Thyroid gland (tissue), 4 donors: ENCODE measurements around the gene ATMIN. TPM values are rescaled to one million over a fixed set of nuclear protein-coding genes. Genes with fewer than 3 reads are reported as not detected.
A peak's percentile ranks its signal among the peaks of the same experiment; 100 is the strongest.

ENCODE experiments used
- DNase-seq, 2 donors: peaks; one replicate each; pipeline ENCODE4 v3.0.0-alpha.2; 2019
- H3K27ac ChIP-seq, 3 donors: fragments of 200-600 bp; sonication (generic); 1 replicate in 2 of 3; 2 replicates in 1 of 3; pipeline ENCODE4 v1.5.1; 2016 to 2019; ENCODE audit warnings: mild to moderate bottlenecking in 1 of 3, moderate library complexity in 1 of 3
- H3K27me3 ChIP-seq: fragments of 200-600 bp; sonication (generic); one replicate; pipeline ENCODE4 v1.5.1; 2019
- H3K36me3 ChIP-seq, 2 donors: fragments of 200-600 bp; sonication (generic); one replicate each; pipeline ENCODE4 v1.5.1; 2016 to 2019
- H3K4me1 ChIP-seq, 2 donors: fragments of 200-600 bp; sonication (generic); one replicate each; pipeline ENCODE4 v1.5.1; 2017 to 2019
- H3K4me3 ChIP-seq, 3 donors: fragments of 200-600 bp; sonication (generic); replicated peaks in 1 of 3; 1 replicate in 2 of 3; 2 replicates in 1 of 3; pipeline ENCODE4 v1.5.1; 2016; ENCODE audit warnings: mild to moderate bottlenecking in 1 of 3
- H3K9me3 ChIP-seq: fragments of 200-600 bp; sonication (generic); one replicate; pipeline ENCODE4 v1.5.1; 2017
- CTCF ChIP-seq, 6 experiments: fragments of 200-600 bp in 3 of 6; fragments of 450-650 bp in 3 of 6; sonication (generic) in 3 of 6; IDR thresholded peaks; one replicate each; pipeline ENCODE4 v1.5.1; 2016 to 2019; ENCODE audit warnings: antibody characterized with exemption in 6 of 6, mild to moderate bottlenecking in 2 of 6, inconsistent platforms in 1 of 6, moderate library complexity in 1 of 6
- POLR2A ChIP-seq, 2 donors: fragments of 450-650 bp; IDR thresholded peaks; one replicate each; pipeline ENCODE4 v1.6.1; 2017; ENCODE audit warnings: antibody characterized with exemption in 2 of 2, mild to moderate bottlenecking in 2 of 2, moderate library complexity in 1 of 2
- WGBS, 2 donors: methylation state at CpG; one replicate each; pipeline ENCODE4 v1.1.5; 2017; 5-methylcytosine and 5-hydroxymethylcytosine counted together
- intact Hi-C: fragments of 100-400 bp; cut with DNase I; formaldehyde crosslinking; loops from one replicate; pipeline ENCODE4 v1.15.1; 2023
- total RNA-seq, 4 donors: library from RNA; depleted of rRNA; stranded (reverse); fragments of >200 nt; gene quantifications; one replicate each; pipeline ENCODE4 v1.2.3, GENCODE V29; 2016

Gene ATMIN
- total RNA-seq, 4 donors from 2014 or later, result 49.2 to 57.6 (median 53.3) TPM

- no peak overlapping the region for H3K27ac ChIP-seq
- intact Hi-C loops, result loop anchor here (5.0 to 10.0 kb wide), 2 partner anchors 47 to 155 kb away; partner anchors contain the start of gene C16orf46
- H3K9me3 ChIP-seq, result no peaks in the 10 kb centered on the region
- no peaks in the 10 kb centered on the region for H3K36me3 ChIP-seq
- H3K4me1 ChIP-seq, result no peaks in the 10 kb centered on the region
- DNase-seq, result no peak
- H3K27me3 ChIP-seq, result no peaks in the 10 kb centered on the region
- no peak for TF ChIP-seq CTCF (IDR thresholded peaks at IDR 0.05)
- no peak for TF ChIP-seq POLR2A (IDR thresholded peaks at IDR 0.05)
- no peak overlapping the region for H3K4me3 ChIP-seq
- 91 to 96% methylated on average over 11 of the region's 11 CpGs for WGBS, 2 donors
Observed at GRCh38 chr16:81029930-81030604, 5.6 kb upstream of the ATMIN start.

- no peak for TF ChIP-seq POLR2A (IDR thresholded peaks at IDR 0.05)
- TF ChIP-seq CTCF (IDR thresholded peaks at IDR 0.05), result no peak
- H3K27me3 ChIP-seq, result no peaks in the 10 kb centered on the region
- peak; percentile 27 to 50 for DNase-seq
- 0 to 2% methylated on average over 9 to 26 of the region's 80 CpGs for WGBS, 2 donors
- peak overlapping the region; percentile 38 to 64 (median 59) for H3K4me3 ChIP-seq
- peak overlapping the region in 2 of 3 donors; percentile 28 to 51 for H3K27ac ChIP-seq
- no peaks in the 10 kb centered on the region for H3K9me3 ChIP-seq
- H3K4me1 ChIP-seq, result peaks cover 24 to 31% of the 10 kb centered on the region in 2 donors
- intact Hi-C loops, result loop anchor here (10.0 kb wide), 1 partner anchor 149 kb away; no protein-coding TSS in a partner anchor
- H3K36me3 ChIP-seq, result no peaks in the 10 kb centered on the region
Observed at GRCh38 chr16:81035975-81036750, 521 bp downstream of the ATMIN start.

GRCh38 chr16:81036751-81037350 is 1.2 kb downstream of the ATMIN start:
- no peaks in the 10 kb centered on the region for H3K9me3 ChIP-seq
- TF ChIP-seq POLR2A (IDR thresholded peaks at IDR 0.05) (no peak), CTCF (IDR thresholded peaks at IDR 0.05) (no peak)
- WGBS, 2 donors, result 24 to 27% methylated on average over 10 of the region's 10 CpGs
- H3K4me3 ChIP-seq, result peak overlapping the region; percentile 38 to 64 (median 59)
- peaks cover 24 to 31% of the 10 kb centered on the region in 2 donors for H3K4me1 ChIP-seq
- H3K36me3 ChIP-seq, result peaks cover 6% of the 10 kb centered on the region in 2 donors
- DNase-seq, result no peak
- peak overlapping the region in 1 of 3 donors; percentile 28 for H3K27ac ChIP-seq
- H3K27me3 ChIP-seq, result no peaks in the 10 kb centered on the region
- intact Hi-C loops, result loop anchor here (10.0 kb wide), 1 partner anchor 148 kb away; no protein-coding TSS in a partner anchor

- Histone ChIP-seq H3K27ac (peak overlapping the region in 1 of 3 donors; percentile 18), H3K4me1 (peaks cover 24 to 31% of the 10 kb centered on the region in 2 donors), H3K27me3 (no peaks in the 10 kb centered on the region), H3K36me3 (peaks cover 28 to 38% of the 10 kb centered on the region in 2 donors), H3K9me3 (no peaks in the 10 kb centered on the region), H3K4me3 (no peak overlapping the region)
- 79 to 88% methylated on average over 2 of the region's 2 CpGs for WGBS, 2 donors
- intact Hi-C loops, result no loop called here
- TF ChIP-seq CTCF (IDR thresholded peaks at IDR 0.05), result no peak
- no peak for TF ChIP-seq POLR2A (IDR thresholded peaks at IDR 0.05)
- no peak for DNase-seq
Observed at GRCh38 chr16:81040131-81040530, 4.5 kb downstream of the ATMIN start.
